ENCODE data around the gene WDR18. TPM values are rescaled to one million over a fixed set of nuclear protein-coding genes. Genes with fewer than 3 reads are reported as not detected.

WDR18 gene
- total RNA-seq, 1 experiment from 2014 or later: 94.7 TPM

GRCh38 chr19:1015061-1015781, 31.1 kb downstream of the WDR18 start:
- H3K9me3 Mint-ChIP-seq: no peaks in the 10 kb centered on the region
- H2BK15ac ChIP-seq (ENCODE audit: low read depth, low read length): no peak overlapping the region
- H2AK5ac ChIP-seq (ENCODE audit: insufficient read length, low read length): no peak overlapping the region
- no peak overlapping the region for H2BK120ac ChIP-seq (ENCODE audit: low read depth, low read length, poor library complexity, severe bottlenecking)
- no peak overlapping the region for H4K8ac ChIP-seq (replicated peaks; ENCODE audit: insufficient read length, low read depth, low read length)
- no peak overlapping the region for H3T11ph ChIP-seq (ENCODE audit: low read length)
- no peak for TF ChIP-seq CTCF (conservative IDR thresholded peaks at IDR 0.05)
- H3K56ac ChIP-seq (ENCODE audit: insufficient read length, low read depth, low read length): no peak overlapping the region
- peak overlapping the region in 1 of 3 experiments; percentile 63; a peak in 1 of 7 replicates for H3K27ac Mint-ChIP-seq
- H3K79me2 ChIP-seq (ENCODE audit: insufficient read depth, low read length): peaks cover 41% of the 10 kb centered on the region; the same call in 1 of the 2 replicates
- H3K4ac ChIP-seq (ENCODE audit: low read depth, low read length): no peak overlapping the region
- no peak overlapping the region for H2BK20ac ChIP-seq (ENCODE audit: low read depth, low read length, poor library complexity, severe bottlenecking)
- H2AFZ ChIP-seq (ENCODE audit: low read length): no peak overlapping the region
- H4K5ac ChIP-seq (ENCODE audit: insufficient read length, low read depth, low read length): no peak overlapping the region
- no peak overlapping the region; the same call in 1 of the 2 replicates for H3K14ac ChIP-seq (ENCODE audit: insufficient read depth, low read length)
- no peaks in the 10 kb centered on the region for H3K9me3 ChIP-seq (ENCODE audit: control insufficient read depth, low read depth, low read length)
- no peak overlapping the region for H4K91ac ChIP-seq (ENCODE audit: insufficient read length, low read depth, low read length)
- H3K23ac ChIP-seq (ENCODE audit: insufficient read length, low read depth, low read length): no peak overlapping the region
- no peak for DNase-seq
- peaks cover 6% of the 10 kb centered on the region for H3K79me1 ChIP-seq (ENCODE audit: insufficient read depth, low read depth, low read length, poor library complexity, severe bottlenecking)
- H2BK12ac ChIP-seq (ENCODE audit: insufficient read length, low read depth, low read length): no peak overlapping the region
- H3K4me1 Mint-ChIP-seq: peaks cover 17 to 33% of the 10 kb centered on the region in 2 experiments
- no peaks in the 10 kb centered on the region for H3K27me3 ChIP-seq (ENCODE audit: insufficient read depth, low read length)
- no peaks in the 10 kb centered on the region; the same call in 1 of the 2 replicates for H3K4me1 ChIP-seq (ENCODE audit: insufficient read depth, low read length)
- H3K23me2 ChIP-seq (ENCODE audit: insufficient read length, low read depth, low read length, poor library complexity, severe bottlenecking): peaks cover 6% of the 10 kb centered on the region
- no CpG with 5 or more reads among the region's 29 CpGs for WGBS (ENCODE audit: extremely low coverage, insufficient read length, low lambda C conversion rate)
- H2BK5ac ChIP-seq (ENCODE audit: insufficient read length, low read length): no peak overlapping the region
- H3K27ac ChIP-seq (ENCODE audit: insufficient read length, low read depth, low read length): no peak overlapping the region
- H3K4me2 ChIP-seq (ENCODE audit: insufficient read depth, insufficient read length, low read length): no peak overlapping the region
- peaks cover 2 to 16% (median 11%) of the 10 kb centered on the region in 3 experiments; a peak in 5 of 7 replicates for H3K36me3 Mint-ChIP-seq (ENCODE audit: insufficient read depth in 1 of 3, low read depth in 3 of 3)
- no peak overlapping the region for H3K9ac ChIP-seq (ENCODE audit: extremely low read depth, insufficient read length, low read length)
- no peaks in the 10 kb centered on the region for H3K27me3 Mint-ChIP-seq (ENCODE audit: low read depth)
- no peak overlapping the region for H3K18ac ChIP-seq (ENCODE audit: insufficient read length, low read depth, low read length)
- no peaks in the 10 kb centered on the region for H4K20me1 ChIP-seq (ENCODE audit: control insufficient read depth, insufficient read depth, insufficient read length)
- no peak overlapping the region; a peak in 1 of 5 replicates for H3K4me3 Mint-ChIP-seq

All from H9 (cell line).